SU-DHL-6 (cell line): ENCODE data around the gene WDR43.

Experiments
- H2AFZ ChIP-seq: fragments of 200-600 bp; sonication (generic); 2 replicates; pipeline ENCODE4 v1.6.1; 2014; ENCODE audit warnings: low read depth, mild to moderate bottlenecking, moderate library complexity, mixed read lengths, antibody characterized with exemption, low read length; ENCODE audit not compliant: severe bottlenecking
- H3F3A ChIP-seq: fragments of 200-600 bp; shearing (Covaris generic); 2 replicates; pipeline ENCODE4 v1.6.0; 2016; ENCODE audit warnings: antibody characterized with exemption, mild to moderate bottlenecking; ENCODE audit not compliant: insufficient read depth
- H3K27ac ChIP-seq: fragments of 200-600 bp; sonication (generic); 2 replicates; pipeline ENCODE4 v1.5.1; 2016; ENCODE audit warnings: low read depth, mild to moderate bottlenecking, low read length, moderate library complexity, mixed read lengths
- H3K27me3 ChIP-seq: fragments of 200-600 bp; sonication (generic), shearing (Covaris generic); 2 replicates; pipeline ENCODE4 v1.6.0; 2014; ENCODE audit warnings: mild to moderate bottlenecking, low read length
- H3K36me3 ChIP-seq: fragments of 200-600 bp; sonication (generic); 2 replicates; pipeline ENCODE4 v1.6.1; 2014; ENCODE audit warnings: mild to moderate bottlenecking, low read length, mixed read lengths
- H3K4me2 ChIP-seq: fragments of 300-600, 200-600 bp; shearing (Covaris generic), sonication (generic); 2 replicates; pipeline ENCODE4 v1.6.0; 2014; ENCODE audit warnings: low read length, low read depth, mild to moderate bottlenecking; ENCODE audit not compliant: poor library complexity, severe bottlenecking
- H3K4me3 ChIP-seq: fragments of 200-600 bp; sonication (generic); 2 replicates; pipeline ENCODE4 v1.5.1; 2014; ENCODE audit warnings: antibody characterized with exemption, low read length, mild to moderate bottlenecking, mixed read lengths; ENCODE audit not compliant: insufficient read depth, poor library complexity, severe bottlenecking
- H3K79me2 ChIP-seq: fragments of 200-600 bp; sonication (generic); 2 replicates; pipeline ENCODE4 v1.6.1; 2014; ENCODE audit warnings: mild to moderate bottlenecking, low read length, moderate library complexity; ENCODE audit not compliant: insufficient read depth
- H3K9ac ChIP-seq: fragments of 200-600 bp; sonication (generic); 2 replicates; pipeline ENCODE4 v1.7.0; 2014; ENCODE audit warnings: mild to moderate bottlenecking, low read length
- H3K9me2 ChIP-seq: fragments of 200-600 bp; sonication (generic); replicated peaks from 2 replicates; pipeline ENCODE4 v1.6.1; 2014; ENCODE audit warnings: low read length; ENCODE audit not compliant: insufficient read depth
- H3K9me3 ChIP-seq: fragments of 200-600 bp; sonication (generic); 2 replicates; pipeline ENCODE4 v1.6.1; 2014; ENCODE audit warnings: low read length, mixed read lengths; ENCODE audit not compliant: insufficient read depth
- H4K20me1 ChIP-seq: fragments of 200-600 bp; sonication (generic); 2 replicates; pipeline ENCODE4 v1.6.1; 2014; ENCODE audit warnings: low read depth, mild to moderate bottlenecking, antibody characterized with exemption, low read length, moderate library complexity, mixed read lengths
- CTCF ChIP-seq: fragments of 200-600 bp; sonication (generic); IDR thresholded peaks from one replicate; pipeline ENCODE4 v1.5.1; 2017; ENCODE audit warnings: antibody characterized with exemption, mild to moderate bottlenecking, low read length, moderate library complexity; ENCODE audit not compliant: insufficient read depth, poor library complexity, severe bottlenecking
- EZH2phosphoT487 ChIP-seq: fragments of 200-600 bp; sonication (generic), shearing (Covaris generic); conservative IDR thresholded peaks from 2 replicates; pipeline ENCODE4 v1.6.1; 2018; ENCODE audit warnings: mild to moderate bottlenecking, antibody characterized with exemption, low read length, moderate library complexity, mixed read lengths

WDR43 gene

GRCh38 chr2:28930205-28930604 is 35.7 kb downstream of the WDR43 start:
- no peaks in the 10 kb centered on the region for H3K9me2 ChIP-seq
- H3K36me3 ChIP-seq: peaks cover 88% of the 10 kb centered on the region
- H3F3A ChIP-seq: peaks cover 5% of the 10 kb centered on the region; the same call in 1 of the 2 replicates
- no peaks in the 10 kb centered on the region for H3K27me3 ChIP-seq
- H3K4me2 ChIP-seq: no peak overlapping the region
- no peak overlapping the region for H3K4me3 ChIP-seq
- H3K79me2 ChIP-seq: peaks cover 38% of the 10 kb centered on the region
- no peaks in the 10 kb centered on the region for H3K9me3 ChIP-seq
- no peak overlapping the region for H3K9ac ChIP-seq
- TF ChIP-seq CTCF (no peak), EZH2phosphoT487 (no peak)
- no peak overlapping the region for H2AFZ ChIP-seq
- H4K20me1 ChIP-seq: 0 out of 2 replicates have a peak, but pooled peaks cover 9% of the 10 kb centered on the region
- H3K27ac ChIP-seq: no peak overlapping the region

GRCh38 chr2:28934769-28935168 is 40.3 kb downstream of the WDR43 start:
- Histone ChIP-seq H3K4me2 (no peak overlapping the region), H3K27ac (no peak overlapping the region), H3F3A (no peaks in the 10 kb centered on the region), H3K79me2 (peaks cover 24% of the 10 kb centered on the region; the same call in 1 of the 2 replicates), H3K9me2 (no peaks in the 10 kb centered on the region), H2AFZ (no peak overlapping the region), H4K20me1 (peaks cover 19% of the 10 kb centered on the region; the same call in 1 of the 2 replicates), H3K27me3 (no peaks in the 10 kb centered on the region), H3K9ac (no peak overlapping the region), H3K4me3 (no peak overlapping the region), H3K36me3 (peaks cover 81% of the 10 kb centered on the region), H3K9me3 (no peaks in the 10 kb centered on the region)
- TF ChIP-seq EZH2phosphoT487: no peak
- no peak for TF ChIP-seq CTCF

GRCh38 chr2:28941008-28941407 is 46.5 kb downstream of the WDR43 start:
- Histone ChIP-seq H3K36me3 (peaks cover 79% of the 10 kb centered on the region), H3K79me2 (no peaks in the 10 kb centered on the region), H3K27me3 (no peaks in the 10 kb centered on the region), H3K4me2 (no peak overlapping the region), H3K27ac (no peak overlapping the region), H2AFZ (no peak overlapping the region), H3K9me3 (no peaks in the 10 kb centered on the region), H3K4me3 (no peak overlapping the region), H3K9me2 (no peaks in the 10 kb centered on the region), H3K9ac (no peak overlapping the region), H3F3A (0 out of 2 replicates have a peak, but pooled peaks cover 5% of the 10 kb centered on the region), H4K20me1 (peaks cover 10% of the 10 kb centered on the region; the same call in 1 of the 2 replicates)
- no peak for TF ChIP-seq EZH2phosphoT487
- no peak for TF ChIP-seq CTCF
